DMS79 (cell line): ENCODE measurements around the gene GTSE1.

Experiments used
- DNase-seq: peaks from one replicate; lab custom pipeline; 2025; lab: John Stamatoyannopoulos, UW

Gene GTSE1

GRCh38 chr22:46379066-46379930, 82.6 kb downstream of the GTSE1 start:
- no peak for DNase-seq

- DNase-seq, result no peak
Observed at GRCh38 chr22:46380069-46380468, 83.4 kb downstream of the GTSE1 start.
